HG02885 (cell line): ENCODE data around the gene LRRC56.

Experiments used
- ATAC-seq: cut with Tn5 transposase; IDR thresholded peaks from one replicate; pipeline ENCODE4 v1.9.1; 2021; ENCODE audit warnings: mild to moderate bottlenecking; ENCODE audit not compliant: unreplicated experiment, poor library complexity

Gene LRRC56

DNA sequence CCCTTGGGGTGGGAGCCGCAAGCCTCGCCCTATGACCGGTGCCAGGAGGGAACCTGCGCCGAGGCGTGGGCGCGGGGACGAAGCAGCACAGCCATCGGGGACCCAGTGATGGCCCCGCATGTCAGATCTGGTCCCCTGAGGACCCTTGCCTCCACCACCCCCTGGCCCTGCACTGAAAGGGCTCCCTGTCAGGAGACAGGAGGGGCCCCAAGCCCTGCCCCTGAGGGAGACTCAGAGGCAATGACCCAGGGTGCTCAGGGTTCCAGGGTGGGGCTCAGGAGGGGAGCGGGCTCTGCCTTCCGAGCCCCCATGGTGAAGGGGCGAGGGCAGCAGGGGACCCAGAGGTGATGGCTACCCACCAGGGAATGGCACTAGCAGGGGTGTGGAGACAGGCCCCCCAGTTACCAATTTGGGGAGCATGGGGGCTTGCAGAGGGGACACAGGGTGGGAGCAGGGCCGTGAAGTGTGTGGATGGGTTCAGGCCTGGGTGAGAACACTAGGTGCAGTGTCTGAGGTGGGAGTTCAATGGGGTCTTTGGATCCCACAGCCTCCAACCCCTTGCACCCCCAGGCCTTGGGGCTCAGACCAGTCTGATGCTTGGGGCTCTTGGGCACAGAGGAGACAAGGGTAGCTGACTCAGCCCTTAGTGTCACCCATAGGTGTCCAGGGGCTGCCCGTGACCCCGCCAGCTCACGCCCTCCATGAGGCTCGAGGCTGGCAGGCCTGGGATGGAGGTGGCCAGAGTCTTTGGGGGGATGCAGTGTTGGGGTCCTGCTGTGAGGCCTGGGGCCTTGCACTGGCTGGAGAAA, 499 bp downstream of the LRRC56 start:
- no peak for ATAC-seq

DNA sequence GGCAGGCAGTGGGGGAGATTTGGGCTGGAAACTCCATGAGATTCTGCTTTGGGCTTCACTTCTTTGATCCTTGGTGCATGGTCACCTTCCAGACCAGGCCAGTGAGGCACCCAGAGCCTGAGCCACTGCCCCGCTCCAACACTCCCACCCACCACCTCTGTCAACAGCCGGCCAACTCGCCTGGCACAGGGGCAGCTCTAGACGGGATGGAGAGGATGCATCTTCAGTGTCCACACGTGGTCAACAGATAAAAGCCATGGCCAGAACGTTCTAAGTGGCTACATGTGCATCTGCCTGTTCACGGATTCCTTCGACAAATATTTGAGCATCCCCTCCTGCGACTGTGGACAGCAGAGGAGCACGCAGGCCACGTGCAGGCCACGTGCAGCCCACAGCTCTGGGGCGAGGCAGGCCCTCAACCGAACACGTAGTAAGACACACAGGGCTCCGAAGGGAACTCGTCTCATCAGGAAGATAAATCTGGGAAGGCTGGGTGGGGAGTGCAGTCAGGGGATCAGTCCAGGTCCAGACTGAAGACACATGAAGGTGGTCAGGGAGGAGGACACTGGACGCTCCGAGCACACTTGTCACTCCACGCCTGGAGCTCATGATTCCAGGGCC, 1.2 kb downstream of the LRRC56 start:
- no peak for ATAC-seq

DNA sequence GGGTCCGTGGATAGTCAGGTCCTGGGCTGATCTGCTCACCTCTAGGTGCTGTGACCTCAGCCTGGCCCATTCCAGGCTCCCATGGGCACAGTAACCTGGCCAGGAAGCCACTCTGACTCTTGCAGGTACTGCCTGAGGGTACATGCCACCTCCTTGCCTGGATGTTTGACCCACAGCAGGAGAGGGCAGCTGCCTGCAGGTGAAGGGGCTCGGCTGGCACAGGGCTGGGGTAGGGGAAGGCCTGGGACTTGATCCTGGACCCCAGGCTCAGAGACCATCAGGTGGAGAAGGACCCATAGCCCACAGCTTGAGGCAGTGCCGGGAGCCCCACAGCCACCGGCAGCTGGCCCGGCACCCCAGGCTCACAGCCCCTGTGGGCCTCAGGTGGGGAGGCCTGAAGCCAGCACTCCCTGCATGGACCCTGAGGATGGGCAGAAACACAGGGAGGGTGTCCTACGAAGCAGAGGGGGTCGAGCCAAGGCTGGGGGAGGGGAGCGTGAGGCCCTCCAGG, 2.7 kb downstream of the LRRC56 start:
- no peak for ATAC-seq

DNA sequence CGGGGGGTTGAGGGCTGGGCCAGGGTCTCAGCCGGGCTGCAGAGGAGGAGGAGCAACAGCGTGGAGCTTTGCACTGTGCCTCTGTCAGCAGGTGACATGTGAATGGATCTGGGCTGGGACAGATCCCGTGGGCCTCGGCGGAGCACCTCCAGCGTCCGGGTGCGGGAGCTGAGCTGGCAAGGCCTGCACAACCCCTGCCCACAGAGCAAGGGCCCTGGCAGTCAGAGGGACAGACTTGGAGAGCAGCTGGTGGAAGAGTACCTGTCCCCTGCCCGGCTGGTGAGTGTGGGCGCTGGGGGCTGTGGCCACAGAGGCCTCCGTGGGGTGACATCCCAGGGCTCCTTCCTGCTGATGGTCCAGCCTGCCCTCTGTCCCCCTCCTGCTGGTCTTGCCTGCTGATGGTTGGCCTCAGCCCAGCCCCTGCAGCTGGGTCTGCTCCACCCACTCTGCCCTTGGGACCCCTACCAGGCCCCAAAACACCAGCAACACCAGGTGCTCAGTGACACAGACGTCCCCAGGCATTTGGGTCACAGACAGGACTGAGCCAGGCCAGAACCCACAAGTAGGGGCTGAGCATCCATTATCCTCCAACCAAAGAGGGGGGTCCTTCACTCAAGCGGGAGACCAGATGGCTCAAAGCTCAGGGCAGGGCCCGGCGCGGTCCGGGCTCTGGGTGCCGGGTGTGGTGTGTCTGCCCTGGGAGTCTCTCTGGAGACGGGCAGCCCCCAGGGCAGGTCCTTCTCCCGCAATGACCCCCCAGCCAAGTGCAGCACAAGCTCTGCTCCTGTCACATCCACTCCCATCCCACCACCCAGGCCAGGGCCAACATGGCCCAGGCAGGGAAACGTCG, 3.5 kb downstream of the LRRC56 start:
- no peak for ATAC-seq

DNA sequence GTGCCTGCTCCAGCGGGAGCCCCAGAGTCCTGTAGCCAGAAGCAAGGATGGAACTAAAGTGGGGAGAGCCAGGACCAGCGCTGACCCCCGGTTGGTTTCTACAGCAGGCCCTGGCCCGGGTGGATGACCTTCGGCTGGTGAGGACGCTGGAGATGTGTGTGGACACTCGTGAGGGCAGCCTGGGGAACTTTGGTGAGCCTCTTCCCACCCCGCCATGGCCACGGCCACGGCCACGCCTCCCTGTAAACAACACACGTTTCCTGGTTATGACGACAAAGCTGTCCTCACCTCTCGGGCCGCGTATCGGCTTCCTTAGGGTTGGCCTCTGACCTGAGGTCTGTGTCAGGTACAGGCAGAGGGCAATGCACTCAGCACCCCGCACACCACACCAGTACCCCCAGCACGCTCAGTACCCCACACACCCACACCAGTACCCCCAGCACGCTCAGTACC, 4.1 kb downstream of the LRRC56 start:
- ATAC-seq, result no peak

DNA sequence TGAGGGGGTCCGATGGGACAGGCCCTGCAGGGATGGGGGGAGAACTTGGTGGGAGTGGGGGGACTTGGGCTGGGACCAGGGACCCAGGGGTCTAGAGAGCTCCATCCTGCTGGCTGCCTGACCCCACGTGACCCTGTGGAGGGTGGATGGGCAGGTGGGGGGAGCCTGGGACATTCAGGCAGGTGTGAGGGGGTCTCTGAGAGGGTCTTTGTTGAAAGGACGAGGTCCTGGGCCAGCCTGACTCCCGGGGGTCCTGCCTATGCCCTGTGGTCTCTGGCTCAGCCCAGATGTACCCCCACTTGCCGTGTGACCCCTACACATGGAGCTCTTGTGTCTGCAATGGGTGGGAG, 7.5 kb downstream of the LRRC56 start:
- no peak for ATAC-seq

DNA sequence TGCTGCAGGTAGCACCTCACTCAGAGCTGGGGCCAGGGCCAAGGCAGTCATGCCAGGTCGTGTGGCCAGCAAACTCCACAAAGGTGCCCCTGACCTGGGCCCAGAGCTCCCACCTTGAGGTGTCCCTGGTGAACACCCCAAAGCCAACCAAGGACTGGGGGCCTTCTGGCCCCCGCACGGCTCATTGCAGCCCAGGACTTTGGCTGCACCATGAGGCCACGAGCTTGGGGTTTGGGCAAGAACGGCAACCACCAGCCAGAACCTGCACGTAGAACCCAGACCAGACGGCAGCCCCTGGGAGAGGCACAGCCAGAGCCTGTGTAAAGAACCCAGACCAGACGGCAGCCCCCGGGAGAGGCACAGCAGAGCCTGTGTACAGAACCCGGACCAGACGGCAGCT, 7.8 kb downstream of the LRRC56 start:
- no peak for ATAC-seq

DNA sequence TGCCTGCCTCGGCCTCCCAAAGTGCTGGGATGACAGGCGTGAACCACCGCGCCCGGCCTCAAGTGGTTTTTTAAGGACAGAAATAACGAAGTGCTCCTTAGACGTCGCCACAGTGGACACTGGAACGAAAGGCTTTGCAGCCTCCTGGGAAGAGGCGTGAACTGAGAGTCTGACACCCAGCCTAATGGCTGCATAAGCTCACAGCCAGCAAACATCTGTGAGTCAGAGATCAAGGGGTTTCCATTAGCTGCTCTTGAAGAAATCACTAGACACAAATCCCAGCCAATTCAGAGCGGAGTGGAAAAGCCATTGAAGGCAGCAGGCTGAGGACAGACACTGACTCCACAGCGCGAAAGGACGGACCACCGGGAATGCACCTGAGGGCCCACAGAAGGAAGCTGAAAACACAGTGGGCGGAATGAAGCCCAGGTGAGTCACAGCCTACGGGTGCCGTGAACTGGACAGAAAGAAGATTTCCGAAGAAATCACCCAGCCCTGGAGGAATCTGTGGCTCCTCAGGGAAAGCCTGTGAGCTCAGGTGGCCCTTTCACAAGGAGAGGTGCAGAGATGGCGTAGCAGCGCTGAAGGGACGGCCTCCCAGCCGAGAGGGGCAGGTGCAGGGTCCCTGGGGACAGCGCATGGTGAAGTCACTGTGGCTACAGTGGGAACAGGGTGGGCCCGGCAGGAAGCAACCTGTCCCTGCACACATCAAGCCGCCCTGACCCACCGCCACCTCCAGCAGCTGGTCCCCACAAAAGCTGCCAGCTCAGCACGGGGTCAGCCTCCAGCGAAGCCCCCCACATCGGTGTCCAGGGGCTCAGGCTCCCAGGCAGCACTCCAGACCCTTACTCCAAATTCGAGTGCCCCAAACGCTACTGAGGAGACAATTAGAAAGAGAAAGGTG, 11.6 kb downstream of the LRRC56 start:
- ATAC-seq, result no peak

DNA sequence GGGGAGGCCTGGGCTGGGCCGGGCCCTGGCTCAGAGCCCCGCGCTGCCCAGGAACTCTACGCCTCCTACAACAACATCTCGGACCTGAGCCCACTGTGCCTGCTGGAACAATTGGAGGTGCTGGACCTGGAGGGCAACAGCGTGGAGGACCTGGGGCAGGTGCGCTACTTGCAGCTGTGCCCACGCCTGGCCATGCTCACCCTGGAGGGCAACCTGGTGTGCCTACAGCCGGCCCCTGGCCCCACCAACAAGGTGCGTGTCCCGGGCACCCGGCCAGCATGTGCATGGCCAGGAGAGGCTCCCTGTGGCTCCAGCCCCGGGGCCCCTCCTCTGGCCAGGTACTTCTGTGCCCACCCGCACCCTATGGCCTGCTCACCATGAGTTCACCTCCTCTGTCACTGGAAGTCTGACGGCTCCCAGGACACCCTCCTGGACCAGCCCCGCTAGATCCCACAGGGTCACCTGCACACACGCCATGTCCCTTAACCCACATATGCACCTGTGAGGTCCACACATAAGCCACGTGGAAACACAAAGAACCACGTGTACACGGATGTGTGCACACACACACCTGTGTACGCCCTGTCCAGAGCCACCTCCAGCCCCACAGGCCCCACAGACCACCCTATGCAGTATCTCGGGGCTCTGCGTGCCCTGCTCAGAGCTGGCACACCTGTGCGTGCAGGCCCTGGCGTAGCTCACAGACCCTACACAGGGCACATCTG, 12.9 kb downstream of the LRRC56 start:
- ATAC-seq, result no peak

DNA sequence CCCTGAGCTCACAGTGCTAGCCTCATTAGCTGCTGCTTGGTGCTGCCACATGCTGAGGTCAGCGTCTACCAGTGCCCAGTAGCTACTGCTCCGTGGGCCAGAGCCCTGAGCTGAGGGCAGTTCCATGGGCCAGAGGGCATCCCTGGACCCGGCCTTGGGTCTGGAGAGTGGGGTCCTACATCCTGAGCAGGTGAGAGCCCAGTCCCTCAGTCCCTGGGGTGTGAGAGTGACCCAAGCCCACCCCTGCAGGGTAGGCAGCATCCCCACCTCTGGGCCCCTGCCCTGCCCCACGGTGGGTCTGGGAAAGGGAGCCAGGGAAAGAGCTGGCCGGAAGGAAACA, 13.4 kb downstream of the LRRC56 start:
- no peak for ATAC-seq

DNA sequence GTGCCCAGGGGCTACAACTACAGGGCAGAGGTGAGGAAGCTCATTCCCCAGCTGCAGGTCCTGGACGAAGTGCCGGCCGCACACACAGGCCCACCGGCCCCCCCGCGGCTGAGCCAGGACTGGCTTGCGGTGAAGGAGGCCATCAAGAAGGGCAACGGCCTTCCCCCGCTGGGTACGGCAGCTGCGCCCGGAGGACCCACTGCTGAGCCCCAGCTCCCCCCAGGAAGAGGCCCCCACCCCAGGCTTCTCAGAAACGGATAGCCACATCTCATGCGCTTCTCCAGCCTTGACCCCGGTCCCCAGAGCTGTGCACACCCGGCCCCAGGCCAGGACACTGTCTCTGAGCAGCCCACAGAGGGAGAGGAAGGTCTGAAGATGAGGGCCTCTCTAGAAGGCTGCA, 13.8 kb downstream of the LRRC56 start:
- no peak for ATAC-seq

DNA sequence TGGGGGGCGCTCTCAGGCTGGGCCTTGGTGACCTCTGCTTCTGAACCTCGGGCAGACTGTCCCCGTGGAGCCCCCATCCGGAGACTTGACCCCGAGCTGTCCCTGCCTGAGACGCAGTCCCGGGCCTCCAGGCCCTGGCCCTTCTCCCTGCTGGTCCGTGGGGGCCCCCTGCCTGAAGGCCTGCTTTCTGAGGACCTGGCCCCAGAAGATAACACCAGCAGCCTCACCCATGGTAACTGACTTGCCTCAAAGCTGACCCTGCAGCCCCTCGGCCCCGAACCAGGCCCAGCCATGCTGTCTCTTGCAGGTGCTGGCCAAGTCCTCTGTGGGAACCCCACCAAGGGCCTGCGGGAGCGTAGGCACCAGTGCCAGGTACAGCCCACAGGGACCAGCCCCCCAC, 14.3 kb downstream of the LRRC56 start:
- no peak for ATAC-seq

DNA sequence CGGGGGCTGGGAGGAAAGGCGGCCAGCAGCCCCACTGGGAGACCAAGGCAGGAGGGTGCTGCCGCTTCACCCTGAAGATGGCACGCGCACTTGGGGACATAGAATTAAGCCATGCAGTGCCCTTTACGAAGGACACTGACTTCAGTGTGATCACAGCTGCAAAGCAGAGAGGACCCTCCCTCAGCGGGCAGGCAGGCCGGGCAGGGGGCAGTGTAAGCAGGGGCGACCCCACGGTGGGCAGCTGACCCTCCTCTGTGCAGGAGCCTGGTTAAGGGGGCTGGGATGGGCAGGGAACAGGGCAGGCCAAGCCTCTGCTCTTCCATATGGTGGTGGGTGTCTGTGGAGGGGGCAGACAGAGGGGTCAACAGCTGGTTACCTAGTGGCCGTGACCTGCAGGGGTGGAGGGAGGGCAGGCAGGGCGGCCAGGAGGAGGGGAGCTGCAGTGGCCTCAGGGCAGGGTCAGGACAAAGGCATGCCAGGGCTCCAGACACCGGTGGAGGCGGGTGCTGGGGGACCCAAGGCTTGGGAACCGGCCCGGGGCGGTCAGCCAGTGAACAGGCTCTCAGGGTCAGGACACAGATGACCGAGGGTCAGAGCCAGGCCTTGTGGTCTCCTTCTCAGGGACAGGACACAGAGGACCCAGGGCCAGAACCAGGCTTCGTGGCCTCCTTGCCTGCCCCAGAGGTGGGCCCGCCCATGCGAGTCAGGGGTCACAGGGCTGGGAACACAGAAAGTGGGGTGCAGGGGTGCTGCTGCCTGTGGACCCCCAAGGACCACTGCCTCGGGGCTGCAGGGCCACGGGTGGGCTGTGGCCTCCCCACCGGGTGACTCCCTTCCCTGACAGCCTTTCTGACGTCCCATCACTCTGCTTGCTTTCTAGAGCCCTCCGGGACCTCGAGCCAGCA, 16.0 kb downstream of the LRRC56 start:
- ATAC-seq, result no peak

DNA sequence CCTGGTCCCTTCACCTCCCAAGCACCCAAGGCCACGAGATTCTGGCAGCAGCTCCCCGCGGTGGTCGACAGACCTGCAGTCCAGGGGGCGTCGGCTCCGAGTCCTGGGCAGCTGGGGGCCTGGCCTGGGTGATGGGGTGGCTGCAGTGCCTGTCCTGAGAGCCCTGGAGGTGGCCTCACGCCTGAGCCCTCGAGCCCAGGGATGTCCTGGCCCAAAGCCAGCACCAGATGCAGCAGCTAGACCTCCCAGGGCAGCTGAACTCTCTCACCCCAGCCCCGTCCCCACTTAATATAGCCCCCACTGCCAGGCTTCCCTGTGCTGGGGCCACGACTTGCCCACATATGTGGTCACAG, 16.6 kb downstream of the LRRC56 start:
- ATAC-seq, result no peak

DNA sequence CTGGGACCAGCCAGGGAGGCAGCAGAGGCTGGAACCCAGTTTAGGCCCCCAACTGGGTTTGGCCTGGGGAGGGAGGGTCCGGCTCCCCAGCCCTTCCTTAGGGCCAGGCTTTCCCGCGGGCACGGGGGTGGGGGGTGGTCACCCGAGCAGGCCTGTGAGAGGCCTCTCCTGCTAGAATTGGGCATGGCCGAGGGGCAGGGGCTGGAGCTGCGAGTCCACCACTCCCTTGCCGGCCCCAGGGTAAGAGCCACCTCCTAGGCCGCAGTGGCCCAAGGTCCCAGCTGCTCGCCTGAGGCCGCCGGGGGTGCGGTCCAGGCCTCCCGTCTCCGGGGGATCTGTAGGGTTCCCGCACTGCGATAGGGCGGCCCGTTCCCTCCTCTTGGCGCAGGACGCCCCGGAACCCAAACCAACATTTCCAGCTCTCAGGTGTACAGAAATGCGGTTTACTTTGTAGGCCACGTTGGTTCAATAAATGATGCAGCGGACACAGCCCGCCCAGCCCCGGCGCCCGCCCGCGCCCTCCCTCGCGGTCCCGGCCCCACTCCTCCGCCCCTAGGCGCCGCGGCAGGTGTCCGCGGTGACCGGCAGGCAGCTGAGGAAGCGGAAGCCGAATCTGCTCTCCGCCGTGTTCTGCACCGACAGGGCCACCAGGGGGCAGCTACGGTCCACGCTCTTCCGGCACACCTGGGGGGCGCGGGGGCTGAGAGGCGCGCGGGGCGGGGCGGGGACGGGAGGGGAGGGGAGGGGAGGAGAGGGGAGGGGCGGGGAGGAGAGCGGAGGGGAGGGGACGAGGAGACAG, 17.3 kb downstream of the LRRC56 start:
- peak; percentile 78 for ATAC-seq

DNA sequence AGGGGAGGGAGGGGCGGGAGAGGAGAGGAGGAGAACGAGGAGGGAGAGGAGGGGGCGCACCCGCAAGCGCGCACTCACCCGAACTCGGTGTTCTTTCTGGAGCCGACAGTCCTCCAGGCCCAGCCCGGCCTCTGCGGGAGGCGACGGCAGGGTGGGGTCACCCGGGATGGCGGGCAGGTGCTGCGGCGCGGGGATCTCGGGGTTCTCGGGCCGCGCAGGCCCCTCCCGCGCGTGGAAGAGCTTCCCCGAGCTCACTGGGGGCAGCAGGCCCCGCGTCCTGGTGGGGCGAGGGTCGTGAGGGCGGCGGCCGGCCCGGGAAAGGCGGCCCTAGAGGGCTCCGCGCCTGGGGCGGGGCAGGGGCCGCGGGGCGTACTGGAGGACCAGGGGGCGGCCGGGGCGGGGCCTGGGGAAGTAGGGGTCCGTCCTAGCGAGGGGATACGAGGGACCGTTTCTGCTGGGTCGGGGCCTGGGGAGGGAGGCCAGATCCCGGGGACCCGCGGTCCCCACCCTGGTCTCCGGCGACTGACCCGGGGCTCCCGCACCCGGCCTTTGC, 18.0 kb downstream of the LRRC56 start:
- ATAC-seq, result no peak
